ENCODE data around the gene ADNP2.

- TF ChIP-seq CTCF (IDR thresholded peaks at IDR 0.05) (no peak), POLR2A (IDR thresholded peaks at IDR 0.05) (no peak)
These were observed 67.4 kb downstream of the ADNP2 start for GRCh38 chr18:80176334-80177073.
